Upper lobe of left lung (tissue), 6 donors: Measurements from ENCODE around the gene SRSF1. TPM values are rescaled to one million over a fixed set of nuclear protein-coding genes. Genes with fewer than 3 reads are reported as not detected.

Source experiments
- ATAC-seq, 2 donors: fragments of 200-7000 bp; cut with Tn5 transposase; one replicate each; pipeline ENCODE4 v1.9.1; 2022; ENCODE audit warnings: mild to moderate bottlenecking in 2 of 2, moderate library complexity in 2 of 2; ENCODE audit not compliant: low FRiP score in 2 of 2
- DNase-seq, 2 donors: peaks; one replicate each; pipeline ENCODE4 v3.0.0-alpha.2; 2019 to 2020
- H3K27ac ChIP-seq, 4 donors: fragments of 200-600 bp; sonication (generic); one replicate each; pipeline ENCODE4 v1.5.1; 2016 to 2019
- H3K27me3 ChIP-seq, 4 donors: fragments of 200-600 bp; sonication (generic); one replicate each; pipeline ENCODE4 v1.5.1; 2017 to 2019
- H3K36me3 ChIP-seq, 4 donors: fragments of 200-600 bp; sonication (generic); one replicate each; pipeline ENCODE4 v1.5.1; 2016 to 2019
- H3K4me1 ChIP-seq, 4 donors: fragments of 200-600 bp; sonication (generic); one replicate each; pipeline ENCODE4 v1.5.1; 2018 to 2019
- H3K4me3 ChIP-seq, 4 donors: fragments of 200-600 bp; sonication (generic); one replicate each; pipeline ENCODE4 v1.5.1; 2017 to 2019; ENCODE audit warnings: mild to moderate bottlenecking in 2 of 4, moderate library complexity in 1 of 4
- H3K9me3 ChIP-seq, 4 donors: fragments of 200-600 bp; sonication (generic); one replicate each; pipeline ENCODE4 v1.5.1; 2018 to 2019
- CTCF ChIP-seq, 6 experiments: fragments of 450-650 bp in 4 of 6; fragments of 200-600 bp in 2 of 6; sonication (generic) in 2 of 6; IDR thresholded peaks; one replicate each; pipeline ENCODE4 v1.5.1; 2016 to 2019; ENCODE audit warnings: antibody characterized with exemption in 6 of 6
- EP300 ChIP-seq, 4 donors: sonication (generic); formaldehyde crosslinking; IDR thresholded peaks; one replicate each; pipeline ENCODE4 v1.5.1; 2017; ENCODE audit warnings: antibody characterized with exemption in 4 of 4, control low read depth in 2 of 4
- POLR2A ChIP-seq, 4 donors: fragments of 450-650 bp; IDR thresholded peaks; one replicate each; pipeline ENCODE4 v1.5.1; 2016 to 2017; ENCODE audit warnings: antibody characterized with exemption in 4 of 4, mild to moderate bottlenecking in 2 of 4
- POLR2AphosphoS5 ChIP-seq, 2 donors: sonication (generic); formaldehyde crosslinking; IDR thresholded peaks; one replicate each; pipeline ENCODE4 v1.5.1; 2017; ENCODE audit warnings: antibody characterized with exemption in 2 of 2
- WGBS, 2 donors: methylation state at CpG; one replicate each; pipeline ENCODE4 v1.1.5; 2017 to 2018; 5-methylcytosine and 5-hydroxymethylcytosine counted together
- total RNA-seq, 6 donors: library from RNA; depleted of rRNA in 4 of 6; stranded (reverse); fragments of >200 nt in 4 of 6; gene quantifications; one replicate each; pipeline versions ENCODE4 v1.1.0 to v1.2.1, GENCODE V29; 2016 to 2021
- donor health status: DM: no; HTN: no; CAD: no; lungs with moderate emphysema.
- donor health status: DM: no; HTN: yes; CAD: no; lungs with severe emphysema.

Gene SRSF1
- total RNA-seq, 6 donors from 2014 or later = 109 to 393 (median 160) TPM

- 39 to 53% methylated on average over 4 of the region's 4 CpGs for WGBS, 2 donors
- Histone ChIP-seq H3K27me3 (no peaks in the 10 kb centered on the region), H3K36me3 (peaks cover 3 to 21% (median 11%) of the 10 kb centered on the region in 4 donors), H3K9me3 (no peaks in the 10 kb centered on the region), H3K27ac (peak overlapping the region in 2 of 4 donors; percentile 99 to 100), H3K4me1 (peaks cover 52 to 70% (median 56%) of the 10 kb centered on the region in 4 donors), H3K4me3 (peak overlapping the region in 1 of 4 donors; percentile 9)
- DNase-seq (no peak), ATAC-seq (no peak)
- TF ChIP-seq POLR2AphosphoS5 (IDR thresholded peaks at IDR 0.05) (no peak), EP300 (IDR thresholded peaks at IDR 0.05) (no peak)
These were observed 21.9 kb downstream of the SRSF1 start for GRCh38 chr17:57984936-57985674.

- peak overlapping the region in 2 of 4 donors; percentile 99 to 100 for H3K27ac ChIP-seq
- ATAC-seq = no peak
- H3K4me1 ChIP-seq = peaks cover 52 to 67% (median 56%) of the 10 kb centered on the region in 4 donors
These were observed 22.7 kb downstream of the SRSF1 start for GRCh38 chr17:57984261-57984890.

GRCh38 chr17:57983446-57983845, 23.6 kb downstream of the SRSF1 start:
- 75 to 78% methylated on average over 1 of the region's 1 CpG for WGBS, 2 donors
- no peak overlapping the region for H3K27ac ChIP-seq
- H3K4me1 ChIP-seq = peaks cover 47 to 58% (median 50%) of the 10 kb centered on the region in 4 donors

More at GRCh38 chr17:57984261-57984890, 22.7 kb downstream of the SRSF1 start:
- no peaks in the 10 kb centered on the region for H3K9me3 ChIP-seq
- no peaks in the 10 kb centered on the region for H3K27me3 ChIP-seq
- WGBS, 2 donors = 30 to 31% methylated on average over 4 of the region's 4 CpGs
- peaks cover 8 to 28% (median 17%) of the 10 kb centered on the region in 4 donors for H3K36me3 ChIP-seq
- no peak overlapping the region for H3K4me3 ChIP-seq
- no peak for DNase-seq
- TF ChIP-seq CTCF (IDR thresholded peaks at IDR 0.05) = no peak
- no peak for TF ChIP-seq POLR2AphosphoS5 (IDR thresholded peaks at IDR 0.05)
- no peak for TF ChIP-seq POLR2A (IDR thresholded peaks at IDR 0.05)
- TF ChIP-seq EP300 (IDR thresholded peaks at IDR 0.05) = no peak

GRCh38 chr17:57982452-57983170, 24.4 kb downstream of the SRSF1 start:
- H3K4me1 ChIP-seq = peaks cover 47 to 58% (median 50%) of the 10 kb centered on the region in 4 donors

More at GRCh38 chr17:57983446-57983845, 23.6 kb downstream of the SRSF1 start:
- ATAC-seq (no peak), DNase-seq (no peak)
- Histone ChIP-seq H3K4me3 (no peak overlapping the region), H3K9me3 (no peaks in the 10 kb centered on the region), H3K27me3 (no peaks in the 10 kb centered on the region), H3K36me3 (peaks cover 17 to 38% (median 26%) of the 10 kb centered on the region in 4 donors)
- no peak for TF ChIP-seq CTCF (IDR thresholded peaks at IDR 0.05)
- TF ChIP-seq POLR2A (IDR thresholded peaks at IDR 0.05) = no peak
- no peak for TF ChIP-seq EP300 (IDR thresholded peaks at IDR 0.05)
- TF ChIP-seq POLR2AphosphoS5 (IDR thresholded peaks at IDR 0.05) = no peak

More at GRCh38 chr17:57982452-57983170, 24.4 kb downstream of the SRSF1 start:
- TF ChIP-seq POLR2A (IDR thresholded peaks at IDR 0.05) (no peak), CTCF (IDR thresholded peaks at IDR 0.05) (no peak), EP300 (IDR thresholded peaks at IDR 0.05) (no peak), POLR2AphosphoS5 (IDR thresholded peaks at IDR 0.05) (no peak)
- Histone ChIP-seq H3K4me3 (no peak overlapping the region), H3K27ac (no peak overlapping the region), H3K27me3 (no peaks in the 10 kb centered on the region), H3K9me3 (no peaks in the 10 kb centered on the region), H3K36me3 (peaks cover 21 to 46% (median 32%) of the 10 kb centered on the region in 4 donors)
- 74 to 76% methylated on average over 11 to 14 of the region's 14 CpGs for WGBS, 2 donors
- ATAC-seq = no peak
- DNase-seq = no peak
